Neural progenitor cell (in vitro differentiated cells): Measurements from ENCODE around the gene SLC16A4. TPM values are rescaled to one million over a fixed set of nuclear protein-coding genes. Genes with fewer than 3 reads are reported as not detected.

Experiments used
- DNase-seq: peaks from one replicate; pipeline ENCODE4 v3.0.0-alpha.2; 2016; ENCODE audit warnings: low spot score
- H2AFZ ChIP-seq: fragments of 200-600 bp; sonication (generic); replicated peaks from 2 replicates; pipeline ENCODE4 v1.6.1; 2016; ENCODE audit warnings: antibody characterized with exemption
- H3F3A ChIP-seq: fragments of 200-600 bp; sonication (generic); 2 replicates; pipeline ENCODE4 v1.6.1; 2016; ENCODE audit warnings: antibody characterized with exemption, low read depth
- H3K27ac ChIP-seq: fragments of 200-600 bp; sonication (generic); 2 replicates; pipeline ENCODE4 v1.5.1; 2016; ENCODE audit warnings: mild to moderate bottlenecking
- H3K27me3 ChIP-seq: fragments of 200-600 bp; sonication (generic); 2 replicates; pipeline ENCODE4 v1.6.1; 2016; ENCODE audit warnings: mild to moderate bottlenecking, moderate library complexity
- H3K36me3 ChIP-seq: fragments of 200-600 bp; sonication (generic); 2 replicates; pipeline ENCODE4 v1.5.1; 2016
- H3K4me1 ChIP-seq: fragments of 200-600 bp; sonication (generic); 2 replicates; pipeline ENCODE4 v1.6.1; 2016; ENCODE audit warnings: mixed run types
- H3K4me2 ChIP-seq: fragments of 200-600 bp; sonication (generic); 2 replicates; pipeline ENCODE4 v1.6.1; 2016
- H3K4me3 ChIP-seq: fragments of 200-600 bp; sonication (generic); 2 replicates; pipeline ENCODE4 v1.5.1; 2016
- H3K79me2 ChIP-seq: fragments of 200-600 bp; sonication (generic); 2 replicates; pipeline ENCODE4 v1.6.1; 2016; ENCODE audit warnings: low read depth
- H3K9ac ChIP-seq: fragments of 200-600 bp; sonication (generic); 2 replicates; pipeline ENCODE4 v1.6.1; 2016
- H3K9me3 ChIP-seq: fragments of 200-600 bp; sonication (generic); 2 replicates; pipeline ENCODE4 v1.5.1; 2016; ENCODE audit warnings: low read depth
- H4K20me1 ChIP-seq: fragments of 200-600 bp; sonication (generic); 2 replicates; pipeline ENCODE4 v1.6.1; 2016; ENCODE audit warnings: low read depth
- H3K27ac Mint-ChIP-seq: 3 replicates; pipeline ENCODE4 v1.8.0; 2021; ENCODE audit warnings: mixed read lengths
- H3K27me3 Mint-ChIP-seq: 2 replicates; pipeline ENCODE4 v1.8.0; 2022; ENCODE audit warnings: low read depth, mild to moderate bottlenecking, inconsistent platforms, moderate library complexity, mixed read lengths; ENCODE audit not compliant: insufficient read depth
- H3K36me3 Mint-ChIP-seq: 3 replicates; pipeline ENCODE4 v1.8.0; 2021; ENCODE audit warnings: mixed read lengths
- H3K4me1 Mint-ChIP-seq: 3 replicates; pipeline ENCODE4 v1.8.0; 2021; ENCODE audit warnings: mixed read lengths
- H3K4me3 Mint-ChIP-seq: 3 replicates; pipeline ENCODE4 v1.8.0; 2021; ENCODE audit warnings: mild to moderate bottlenecking, moderate library complexity, mixed read lengths
- H3K9me3 Mint-ChIP-seq: 3 replicates; pipeline ENCODE4 v1.8.0; 2020; ENCODE audit warnings: mixed read lengths
- EZH2 ChIP-seq: fragments of 200-600 bp; sonication (generic); IDR thresholded peaks from 2 replicates; pipeline ENCODE4 v1.6.1; 2017; ENCODE audit warnings: antibody characterized with exemption, mild to moderate bottlenecking, moderate library complexity
- EZH2phosphoT487 ChIP-seq: fragments of 200-600 bp; sonication (generic); IDR thresholded peaks from 2 replicates; pipeline ENCODE4 v1.6.1; 2017; ENCODE audit warnings: antibody characterized with exemption
- total RNA-seq: library from RNA; depleted of rRNA; stranded (reverse); fragments of >200 nt; gene quantifications from 2 replicates; pipeline ENCODE4 v1.2.3, GENCODE V29; 2015; ENCODE audit warnings: low replicate concordance
- TF ChIP-seq, protein P1 (sequence below): fragments of 200-600 bp; sonication (generic); IDR thresholded peaks from 2 replicates; pipeline ENCODE4 v1.5.1; 2017; ENCODE audit warnings: antibody characterized with exemption, mild to moderate bottlenecking

SLC16A4 gene
- total RNA-seq, 1 donor from 2014 or later: 0.56 TPM

DNA sequence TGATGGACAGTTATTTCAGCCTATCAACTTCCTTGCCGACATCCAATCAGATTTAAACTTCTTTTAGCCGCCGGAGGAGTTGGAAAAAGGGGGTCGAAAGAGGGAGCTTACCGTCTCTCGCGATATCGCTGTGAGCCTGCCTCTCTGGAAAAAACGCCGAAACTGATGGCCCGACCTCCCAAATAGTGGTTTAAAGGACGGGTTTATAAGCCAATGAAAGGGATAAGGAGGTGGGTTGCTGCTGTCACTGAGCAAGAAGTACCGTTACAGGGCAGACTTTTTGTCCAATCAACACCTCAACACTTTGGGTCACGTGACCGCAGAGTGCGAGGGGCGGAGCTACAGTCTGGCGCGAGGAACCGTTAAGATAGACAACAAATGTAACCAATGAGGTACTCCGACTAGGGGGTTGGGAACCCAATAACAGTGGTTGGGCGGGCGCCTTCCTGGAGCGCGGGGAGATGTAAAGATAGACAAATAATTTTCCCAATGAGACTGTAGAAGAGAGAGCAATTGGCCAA lies 51.9 kb downstream of the SLC16A4 start, which contains the start of gene RBM15:
TSS of gene RBM15 (plus strand) at position 492 of the 521 bp plus-strand sequence. CDS start at position 521, 29 bp downstream.
- Histone ChIP-seq H3K9ac (peak within 1 kb of the TSS; percentile 91), H3K27ac (peak within 1 kb of the TSS; percentile 95), H3K4me1 (peaks cover 44% of the 10 kb centered on the region), H3K36me3 (peaks cover 15% of the 10 kb centered on the region), H3K79me2 (peaks cover 52% of the 10 kb centered on the region), H3K9me3 (no peaks in the 10 kb centered on the region), H4K20me1 (peaks cover 44% of the 10 kb centered on the region), H2AFZ (peak within 1 kb of the TSS; percentile 74), H3K27me3 (no peaks in the 10 kb centered on the region), H3K4me2 (peak within 1 kb of the TSS; percentile 95), H3K4me3 (peak within 1 kb of the TSS; percentile 83), H3F3A (peaks cover 15% of the 10 kb centered on the region)
- H3K4me3 Mint-ChIP-seq: no peak within 1 kb of the TSS
- TF ChIP-seq EZH2 (no peak), EZH2phosphoT487 (no peak)
- TF ChIP-seq, protein P1, sequence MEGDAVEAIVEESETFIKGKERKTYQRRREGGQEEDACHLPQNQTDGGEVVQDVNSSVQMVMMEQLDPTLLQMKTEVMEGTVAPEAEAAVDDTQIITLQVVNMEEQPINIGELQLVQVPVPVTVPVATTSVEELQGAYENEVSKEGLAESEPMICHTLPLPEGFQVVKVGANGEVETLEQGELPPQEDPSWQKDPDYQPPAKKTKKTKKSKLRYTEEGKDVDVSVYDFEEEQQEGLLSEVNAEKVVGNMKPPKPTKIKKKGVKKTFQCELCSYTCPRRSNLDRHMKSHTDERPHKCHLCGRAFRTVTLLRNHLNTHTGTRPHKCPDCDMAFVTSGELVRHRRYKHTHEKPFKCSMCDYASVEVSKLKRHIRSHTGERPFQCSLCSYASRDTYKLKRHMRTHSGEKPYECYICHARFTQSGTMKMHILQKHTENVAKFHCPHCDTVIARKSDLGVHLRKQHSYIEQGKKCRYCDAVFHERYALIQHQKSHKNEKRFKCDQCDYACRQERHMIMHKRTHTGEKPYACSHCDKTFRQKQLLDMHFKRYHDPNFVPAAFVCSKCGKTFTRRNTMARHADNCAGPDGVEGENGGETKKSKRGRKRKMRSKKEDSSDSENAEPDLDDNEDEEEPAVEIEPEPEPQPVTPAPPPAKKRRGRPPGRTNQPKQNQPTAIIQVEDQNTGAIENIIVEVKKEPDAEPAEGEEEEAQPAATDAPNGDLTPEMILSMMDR: no peak
- no peaks in the 10 kb centered on the region for H3K27me3 Mint-ChIP-seq
- peak within 1 kb of the TSS; percentile 55 for H3K27ac Mint-ChIP-seq
- peaks cover 55% of the 10 kb centered on the region for H3K4me1 Mint-ChIP-seq
- peak; percentile 100 for DNase-seq
- peaks cover 3% of the 10 kb centered on the region for H3K9me3 Mint-ChIP-seq
- H3K36me3 Mint-ChIP-seq: peaks cover 29% of the 10 kb centered on the region

DNA sequence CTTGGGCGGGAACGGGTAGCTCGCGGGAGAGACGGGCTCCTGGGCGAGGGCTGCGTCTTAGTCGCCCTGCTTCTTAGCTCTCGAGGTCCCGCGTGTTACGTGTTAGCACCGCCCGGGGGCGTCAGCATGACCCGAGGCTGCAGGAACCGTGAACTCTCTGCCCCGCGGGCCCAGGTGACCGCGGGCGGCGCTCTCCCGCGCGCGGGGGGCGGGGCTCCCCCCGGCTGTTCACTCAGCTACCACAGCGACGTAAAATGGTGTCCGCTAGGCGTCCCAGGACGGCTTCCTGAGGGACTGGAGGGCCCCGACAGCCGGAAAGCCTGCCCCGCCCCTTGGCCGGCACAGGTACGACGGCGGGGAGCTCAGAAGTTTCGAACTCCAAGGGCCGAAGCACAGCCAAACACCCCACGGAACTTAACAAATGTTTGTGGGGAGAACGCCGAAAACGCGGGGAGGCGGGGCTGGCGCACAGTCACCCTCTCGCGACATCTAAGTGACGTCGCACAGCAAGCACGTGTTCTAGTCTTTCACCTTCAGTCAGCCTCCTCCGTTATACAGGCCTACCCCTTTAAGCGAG lies 52.4 kb downstream of the SLC16A4 start:
- H3K27me3 Mint-ChIP-seq: no peaks in the 10 kb centered on the region
- Histone ChIP-seq H3F3A (peaks cover 15% of the 10 kb centered on the region), H3K79me2 (peaks cover 46% of the 10 kb centered on the region), H3K9me3 (no peaks in the 10 kb centered on the region), H3K27ac (peak overlapping the region; percentile 95), H3K4me1 (peaks cover 39% of the 10 kb centered on the region), H3K9ac (peak overlapping the region; percentile 54), H3K27me3 (no peaks in the 10 kb centered on the region), H2AFZ (peak overlapping the region; percentile 74), H3K36me3 (peaks cover 10% of the 10 kb centered on the region), H3K4me3 (peak overlapping the region; percentile 83), H4K20me1 (peaks cover 38% of the 10 kb centered on the region), H3K4me2 (peak overlapping the region; percentile 95)
- H3K36me3 Mint-ChIP-seq: peaks cover 27% of the 10 kb centered on the region
- peak overlapping the region; percentile 93 for H3K27ac Mint-ChIP-seq
- peaks cover 3% of the 10 kb centered on the region for H3K9me3 Mint-ChIP-seq
- TF ChIP-seq, protein P1: peak; percentile 65
- TF ChIP-seq EZH2: no peak
- H3K4me3 Mint-ChIP-seq: no peak overlapping the region
- peaks cover 50% of the 10 kb centered on the region for H3K4me1 Mint-ChIP-seq
- peak; percentile 93 for DNase-seq

DNA sequence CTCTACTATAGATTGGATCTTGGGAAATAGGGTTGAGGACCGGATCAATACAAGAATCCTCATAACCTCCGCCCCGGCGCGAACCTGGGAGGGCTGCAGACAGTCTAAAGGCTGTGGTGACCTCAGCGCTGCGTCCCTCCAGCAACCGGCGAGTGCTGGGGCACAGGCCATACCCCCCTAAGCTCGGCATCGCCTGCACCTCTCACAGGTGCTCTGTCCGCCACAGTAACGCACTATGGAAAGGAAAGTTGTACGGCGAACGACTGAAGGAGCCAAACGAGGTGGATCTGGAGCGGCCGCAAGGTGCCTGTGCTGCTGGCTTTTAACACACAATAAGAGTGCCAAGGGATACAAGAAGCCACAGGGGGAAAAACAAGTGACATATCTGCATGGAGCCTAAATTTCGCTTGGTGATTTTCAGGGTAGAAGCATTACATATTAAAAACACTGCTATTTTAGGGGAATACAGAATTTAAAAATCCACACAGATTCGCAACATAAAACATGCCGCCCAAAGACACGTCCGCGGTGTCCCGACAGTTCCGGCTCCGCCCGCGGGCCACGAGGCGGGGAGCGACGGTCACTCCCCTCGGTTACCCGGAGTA lies 53.0 kb downstream of the SLC16A4 start:
- H3K79me2 ChIP-seq: peaks cover 40% of the 10 kb centered on the region
- H3K4me3 ChIP-seq: peak overlapping the region; percentile 83

More for the DNA sequence above, 53.0 kb downstream of the SLC16A4 start:
- Histone ChIP-seq H3K27ac (peak overlapping the region; percentile 95), H3K36me3 (peaks cover 8% of the 10 kb centered on the region), H4K20me1 (peaks cover 32% of the 10 kb centered on the region), H3K9me3 (no peaks in the 10 kb centered on the region), H3K9ac (peak overlapping the region; percentile 54), H3K4me1 (peaks cover 33% of the 10 kb centered on the region), H2AFZ (peak overlapping the region; percentile 74), H3F3A (peaks cover 15% of the 10 kb centered on the region), H3K4me2 (peak overlapping the region; percentile 95), H3K27me3 (no peaks in the 10 kb centered on the region)
- no peaks in the 10 kb centered on the region for H3K27me3 Mint-ChIP-seq
- DNase-seq: peak; percentile 68
- H3K4me3 Mint-ChIP-seq: no peak overlapping the region
- peaks cover 3% of the 10 kb centered on the region for H3K9me3 Mint-ChIP-seq
- H3K36me3 Mint-ChIP-seq: peaks cover 27% of the 10 kb centered on the region
- no peak for TF ChIP-seq EZH2
- TF ChIP-seq EZH2phosphoT487: no peak
- TF ChIP-seq, protein P1: no peak
- H3K4me1 Mint-ChIP-seq: peaks cover 44% of the 10 kb centered on the region
- H3K27ac Mint-ChIP-seq: peak overlapping the region; percentile 93
